Stimulated activated CD4-positive, alpha-beta T cell treated with anti-CD3 and anti-CD28 coated beads, TNF-alpha, amount 100 ng/mL, for 24 hours (primary cell): ENCODE results near the gene ADGRG3.
A peak's percentile ranks its signal among the peaks of the same experiment; 100 is the strongest.
"Not testable (repeated sequence)": the region's sequence is repeated elsewhere in the genome, so short reads cannot be mapped to it uniquely, and the experiment has no call there.

Source experiments
- DNase-seq, 3 experiments: peaks; one replicate each; pipeline ENCODE4 v3.0.0-alpha.2; 2020; ENCODE audit warnings: low read depth in 3 of 3

ADGRG3 gene

GRCh38 chr16:57713596-57713995 lies 45.5 kb downstream of the ADGRG3 start:
- no peak for DNase-seq

- no peak for DNase-seq
Measured at GRCh38 chr16:57714047-57714446, 45.9 kb downstream of the ADGRG3 start.

GRCh38 chr16:57720142-57720575 lies 52.1 kb downstream of the ADGRG3 start:
- peak in 1 of 3 experiments; percentile 41 for DNase-seq

GRCh38 chr16:57721356-57722209 lies 53.5 kb downstream of the ADGRG3 start:
- no peak for DNase-seq

GRCh38 chr16:57722210-57722499 lies 54.0 kb downstream of the ADGRG3 start:
- no peak for DNase-seq

GRCh38 chr16:57722651-57723050 lies 54.5 kb downstream of the ADGRG3 start:
- DNase-seq, result no peak

- no peak for DNase-seq
Measured at GRCh38 chr16:57723170-57723569, 55.1 kb downstream of the ADGRG3 start.

GRCh38 chr16:57724531-57724930 lies 56.4 kb downstream of the ADGRG3 start:
- DNase-seq, result no peak

- no peak for DNase-seq
Measured at GRCh38 chr16:57725151-57725550, 57.0 kb downstream of the ADGRG3 start.

GRCh38 chr16:57725554-57725953 lies 57.4 kb downstream of the ADGRG3 start:
- DNase-seq, result no peak

GRCh38 chr16:57725976-57726375 lies 57.9 kb downstream of the ADGRG3 start:
- DNase-seq, result no peak

GRCh38 chr16:57726433-57726947 lies 58.4 kb downstream of the ADGRG3 start:
- DNase-seq, result no peak

- DNase-seq, result no peak
Measured at GRCh38 chr16:57727610-57728009, 59.5 kb downstream of the ADGRG3 start.

- no peak for DNase-seq
Measured at GRCh38 chr16:57728336-57729181, 60.5 kb downstream of the ADGRG3 start.

GRCh38 chr16:57729182-57729484 lies 61.0 kb downstream of the ADGRG3 start:
- DNase-seq, result no peak

- DNase-seq, result not testable (repeated sequence)
Measured at GRCh38 chr16:57729852-57730251, 61.7 kb downstream of the ADGRG3 start.

- no peak for DNase-seq
Measured at GRCh38 chr16:57730771-57731730, 62.9 kb downstream of the ADGRG3 start.

GRCh38 chr16:57732037-57732436 lies 63.9 kb downstream of the ADGRG3 start:
- DNase-seq, result no peak

GRCh38 chr16:57732714-57733113 lies 64.6 kb downstream of the ADGRG3 start:
- DNase-seq, result no peak

- no peak for DNase-seq
Measured at GRCh38 chr16:57734308-57734924, 66.3 kb downstream of the ADGRG3 start.
